Parathyroid adenoma (tissue), 2 donors: ENCODE measurements around the gene LYL1.

ENCODE experiments used
- H2AFZ ChIP-seq: fragments of 300-600 bp; sonication (generic); one replicate; pipeline ENCODE4 v1.7.0; 2017; ENCODE audit warnings: antibody characterized with exemption, mild to moderate bottlenecking
- H3K27ac ChIP-seq: fragments of 300-600 bp; sonication (generic); one replicate; pipeline ENCODE4 v1.7.0; 2017
- H3K27me3 ChIP-seq: fragments of 300-600 bp; sonication (generic); one replicate; pipeline ENCODE4 v1.7.0; 2017; ENCODE audit warnings: low read length; ENCODE audit not compliant: control insufficient read depth, insufficient read depth
- H3K36me3 ChIP-seq: fragments of 300-600 bp; sonication (generic); one replicate; pipeline ENCODE4 v1.7.0; 2017; ENCODE audit warnings: low read length; ENCODE audit not compliant: control insufficient read depth, insufficient read depth
- H3K4me1 ChIP-seq: fragments of 300-600 bp; sonication (generic); one replicate; pipeline ENCODE4 v1.7.0; 2017; ENCODE audit warnings: control low read depth
- H3K4me2 ChIP-seq: fragments of 300-600 bp; sonication (generic); one replicate; pipeline ENCODE4 v1.7.0; 2017; ENCODE audit warnings: low read length
- H3K4me3 ChIP-seq: fragments of 300-600 bp; sonication (generic); one replicate; pipeline ENCODE4 v1.7.0; 2017; ENCODE audit warnings: low read depth, low read length
- H3K79me2 ChIP-seq: fragments of 300-600 bp; sonication (generic); one replicate; pipeline ENCODE4 v1.7.0; 2017; ENCODE audit warnings: control low read depth
- H3K9ac ChIP-seq: fragments of 300-600 bp; sonication (generic); one replicate; pipeline ENCODE4 v1.7.0; 2017; ENCODE audit warnings: mild to moderate bottlenecking
- H3K9me3 ChIP-seq: fragments of 300-600 bp; sonication (generic); one replicate; pipeline ENCODE4 v1.7.0; 2017; ENCODE audit warnings: low read length; ENCODE audit not compliant: control insufficient read depth
- CTCF ChIP-seq: fragments of 300-600 bp; sonication (generic); IDR thresholded peaks from one replicate; pipeline ENCODE4 v1.7.0; 2017; ENCODE audit warnings: antibody characterized with exemption, mild to moderate bottlenecking
- donor health status: primary hyperparathyroidism.

Gene LYL1

GRCh38 chr19:13128583-13128982 lies 25.9 kb upstream of the LYL1 start:
- H3K9ac ChIP-seq = no peak overlapping the region
- no peaks in the 10 kb centered on the region for H3K27me3 ChIP-seq
- no peak overlapping the region for H3K4me2 ChIP-seq
- no peak overlapping the region for H2AFZ ChIP-seq
- no peaks in the 10 kb centered on the region for H3K36me3 ChIP-seq
- H3K27ac ChIP-seq = no peak overlapping the region
- H3K9me3 ChIP-seq = no peaks in the 10 kb centered on the region
- H3K79me2 ChIP-seq = peaks cover 25% of the 10 kb centered on the region
- TF ChIP-seq CTCF = no peak
- H3K4me3 ChIP-seq = no peak overlapping the region
- no peaks in the 10 kb centered on the region for H3K4me1 ChIP-seq

GRCh38 chr19:13127811-13128575 lies 25.3 kb upstream of the LYL1 start:
- Histone ChIP-seq H3K27ac (no peak overlapping the region), H3K27me3 (no peaks in the 10 kb centered on the region), H3K4me3 (no peak overlapping the region), H3K9me3 (no peaks in the 10 kb centered on the region), H3K9ac (no peak overlapping the region), H3K79me2 (peaks cover 28% of the 10 kb centered on the region), H2AFZ (no peak overlapping the region), H3K4me2 (no peak overlapping the region), H3K4me1 (no peaks in the 10 kb centered on the region), H3K36me3 (no peaks in the 10 kb centered on the region)
- TF ChIP-seq CTCF = no peak

- no peak for TF ChIP-seq CTCF
- peaks cover 28% of the 10 kb centered on the region for H3K79me2 ChIP-seq
- no peak overlapping the region for H2AFZ ChIP-seq
- H3K27ac ChIP-seq = no peak overlapping the region
- no peak overlapping the region for H3K4me2 ChIP-seq
- no peaks in the 10 kb centered on the region for H3K27me3 ChIP-seq
- no peaks in the 10 kb centered on the region for H3K4me1 ChIP-seq
- H3K9me3 ChIP-seq = no peaks in the 10 kb centered on the region
- H3K9ac ChIP-seq = no peak overlapping the region
- H3K4me3 ChIP-seq = no peak overlapping the region
- H3K36me3 ChIP-seq = no peaks in the 10 kb centered on the region
These were observed 24.4 kb upstream of the LYL1 start for GRCh38 chr19:13127051-13127450.

- H3K79me2 ChIP-seq = peaks cover 31% of the 10 kb centered on the region
- no peak for TF ChIP-seq CTCF
- H3K4me2 ChIP-seq = no peak overlapping the region
- peaks cover 8% of the 10 kb centered on the region for H3K4me1 ChIP-seq
- H2AFZ ChIP-seq = no peak overlapping the region
- no peaks in the 10 kb centered on the region for H3K27me3 ChIP-seq
- no peaks in the 10 kb centered on the region for H3K9me3 ChIP-seq
- no peak overlapping the region for H3K27ac ChIP-seq
- no peak overlapping the region for H3K9ac ChIP-seq
- H3K4me3 ChIP-seq = no peak overlapping the region
- H3K36me3 ChIP-seq = no peaks in the 10 kb centered on the region
These were observed 20.6 kb upstream of the LYL1 start for GRCh38 chr19:13122980-13123957.
